ENCODE measurements around the gene ABHD17C. TPM values are rescaled to one million over a fixed set of nuclear protein-coding genes. Genes with fewer than 3 reads are reported as not detected.

Gene ABHD17C
- total RNA-seq, 2 experiments from 2014 or later, result 0.47 to 0.70 TPM

DNA sequence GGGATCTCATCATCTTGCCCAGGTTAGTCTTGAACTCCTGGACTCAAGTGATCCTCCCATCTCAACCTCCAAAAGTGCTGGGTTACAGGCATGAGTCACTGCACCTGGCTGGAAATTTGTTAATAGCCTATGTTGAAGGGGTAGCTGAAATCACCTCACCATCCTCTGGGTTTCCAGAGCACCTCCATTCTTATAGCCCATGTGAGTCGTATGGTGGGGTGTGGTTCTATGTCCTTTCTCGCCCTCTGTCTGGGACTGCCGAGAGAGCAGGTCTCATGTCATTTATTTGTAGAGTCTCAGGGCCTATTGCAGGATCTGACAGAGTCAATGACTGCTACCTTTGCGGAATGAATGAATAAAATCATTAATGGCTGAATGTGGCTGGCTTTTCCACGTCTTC lies 105.0 kb downstream of the ABHD17C start:
- intact Hi-C loops (cut with micrococcal nuclease; ENCODE audit: unreplicated experiment), result no loop called here
- BruUV-seq (replicated peaks), result no TSS peak
- Histone ChIP-seq H3K36me3 (ENCODE audit: insufficient read depth, low read length) (no peaks in the 10 kb centered on the region), H3K27ac (ENCODE audit: low read depth, low read length, poor library complexity, severe bottlenecking) (no peak overlapping the region), H2AFZ (ENCODE audit: low read length) (no peak overlapping the region), H3K4me3 (ENCODE audit: low read depth, low read length, poor library complexity, severe bottlenecking) (no peak overlapping the region), H3K4me2 (ENCODE audit: low read length) (no peak overlapping the region), H3K9me2 (ENCODE audit: insufficient read depth, low read length) (no peaks in the 10 kb centered on the region), H3K9me3 (ENCODE audit: low read length) (no peaks in the 10 kb centered on the region), H3K4me1 (ENCODE audit: insufficient read depth, low read length, poor library complexity, severe bottlenecking) (no peaks in the 10 kb centered on the region), H3K79me2 (ENCODE audit: insufficient read depth, low read depth, low read length) (no peaks in the 10 kb centered on the region), H4K20me1 (ENCODE audit: insufficient read depth, low read length) (no peaks in the 10 kb centered on the region)
- no peak for DNase-seq (ENCODE audit: low spot score)
- POLR2A ChIA-PET, result no interaction called here
- CTCF ChIA-PET (ENCODE audit: unreplicated experiment), result no interaction called here
- no peak for TF ChIP-seq EZH2phosphoT487 (IDR thresholded peaks at IDR 0.05; ENCODE audit: borderline replicate concordance, low read depth, low read length)
- TF ChIP-seq, protein P1, sequence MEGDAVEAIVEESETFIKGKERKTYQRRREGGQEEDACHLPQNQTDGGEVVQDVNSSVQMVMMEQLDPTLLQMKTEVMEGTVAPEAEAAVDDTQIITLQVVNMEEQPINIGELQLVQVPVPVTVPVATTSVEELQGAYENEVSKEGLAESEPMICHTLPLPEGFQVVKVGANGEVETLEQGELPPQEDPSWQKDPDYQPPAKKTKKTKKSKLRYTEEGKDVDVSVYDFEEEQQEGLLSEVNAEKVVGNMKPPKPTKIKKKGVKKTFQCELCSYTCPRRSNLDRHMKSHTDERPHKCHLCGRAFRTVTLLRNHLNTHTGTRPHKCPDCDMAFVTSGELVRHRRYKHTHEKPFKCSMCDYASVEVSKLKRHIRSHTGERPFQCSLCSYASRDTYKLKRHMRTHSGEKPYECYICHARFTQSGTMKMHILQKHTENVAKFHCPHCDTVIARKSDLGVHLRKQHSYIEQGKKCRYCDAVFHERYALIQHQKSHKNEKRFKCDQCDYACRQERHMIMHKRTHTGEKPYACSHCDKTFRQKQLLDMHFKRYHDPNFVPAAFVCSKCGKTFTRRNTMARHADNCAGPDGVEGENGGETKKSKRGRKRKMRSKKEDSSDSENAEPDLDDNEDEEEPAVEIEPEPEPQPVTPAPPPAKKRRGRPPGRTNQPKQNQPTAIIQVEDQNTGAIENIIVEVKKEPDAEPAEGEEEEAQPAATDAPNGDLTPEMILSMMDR (conservative IDR thresholded peaks at IDR 0.05; ENCODE audit: low read length), result no peak

DNA sequence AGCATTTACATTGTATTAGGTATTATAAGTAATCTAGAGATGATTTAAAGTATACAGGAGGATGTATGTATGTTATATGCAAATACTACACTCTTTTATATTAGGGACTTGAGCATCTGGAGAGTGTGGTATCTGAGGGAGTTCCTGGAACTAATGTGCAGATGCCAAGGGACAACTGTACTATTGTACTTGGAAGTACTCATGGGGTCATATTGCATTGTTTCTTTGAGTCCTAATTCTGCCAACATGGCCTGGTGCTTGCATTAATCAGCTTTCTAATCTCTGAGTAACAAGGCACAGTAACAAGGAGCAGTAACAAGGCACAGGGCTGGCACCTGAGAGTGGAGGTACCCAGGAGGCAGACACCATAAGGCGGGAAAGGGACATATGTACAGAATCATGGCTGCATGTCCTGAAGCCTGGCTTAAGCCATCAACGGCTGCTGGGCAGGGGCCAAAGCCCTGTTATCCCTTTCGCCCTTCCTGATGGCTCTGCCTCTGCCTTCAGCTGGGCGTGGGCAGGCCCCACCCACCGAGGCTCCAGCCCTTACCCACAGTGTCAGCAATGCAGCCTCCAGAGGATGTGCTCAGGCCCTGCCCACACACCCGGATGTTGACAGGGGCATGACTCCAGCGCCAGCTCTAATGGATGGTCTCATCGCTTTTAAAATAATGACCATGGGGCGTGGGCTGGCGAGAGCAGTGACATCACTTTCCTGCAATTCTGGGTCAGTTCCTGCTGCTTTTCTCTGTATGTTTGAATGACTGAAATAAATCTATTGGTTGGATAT lies 107.0 kb downstream of the ABHD17C start:
- H3K27ac ChIP-seq (ENCODE audit: low read depth, low read length, poor library complexity, severe bottlenecking), result no peak overlapping the region
- H3K9me3 ChIP-seq (ENCODE audit: low read length), result no peaks in the 10 kb centered on the region
- DNase-seq (ENCODE audit: low spot score), result no peak
- H3K4me3 ChIP-seq (ENCODE audit: low read depth, low read length, poor library complexity, severe bottlenecking), result no peak overlapping the region
- no peaks in the 10 kb centered on the region for H3K36me3 ChIP-seq (ENCODE audit: insufficient read depth, low read length)
- intact Hi-C loops (cut with micrococcal nuclease; ENCODE audit: unreplicated experiment), result no loop called here
- CTCF ChIA-PET (ENCODE audit: unreplicated experiment), result no interaction called here
- no peaks in the 10 kb centered on the region for H3K4me1 ChIP-seq (ENCODE audit: insufficient read depth, low read length, poor library complexity, severe bottlenecking)
- BruUV-seq (replicated peaks), result no TSS peak
- POLR2A ChIA-PET, result no interaction called here
- no peak overlapping the region for H2AFZ ChIP-seq (ENCODE audit: low read length)
- H3K79me2 ChIP-seq (ENCODE audit: insufficient read depth, low read depth, low read length), result no peaks in the 10 kb centered on the region
- no peak overlapping the region for H3K4me2 ChIP-seq (ENCODE audit: low read length)
- TF ChIP-seq EZH2phosphoT487 (IDR thresholded peaks at IDR 0.05; ENCODE audit: borderline replicate concordance, low read depth, low read length), result no peak
- TF ChIP-seq, protein P1 (conservative IDR thresholded peaks at IDR 0.05; ENCODE audit: low read length), result no peak
- H3K9me2 ChIP-seq (ENCODE audit: insufficient read depth, low read length), result no peaks in the 10 kb centered on the region
- no peaks in the 10 kb centered on the region for H4K20me1 ChIP-seq (ENCODE audit: insufficient read depth, low read length)
